GM18507 (cell line): ENCODE results near the gene GGA2.
"Not testable (repeated sequence)": the region's sequence is repeated elsewhere in the genome, so short reads cannot be mapped to it uniquely, and the experiment has no call there.

Source experiments
- DNase-seq: peaks from one replicate; pipeline ENCODE4 v3.0.0; 2011; ENCODE audit warnings: low read depth; ENCODE audit not compliant: insufficient read length; ENCODE audit errors: extremely low spot score
- FAIRE-seq: peaks from 2 replicates; lab custom pipeline; 2011; peaks lifted over from hg19 to GRCh38; lab: Jason Lieb, UNC

Gene GGA2

GRCh38 chr16:23484510-23485256 lies 25.6 kb downstream of the GGA2 start:
- DNase-seq (no peak), FAIRE-seq (no peak)

- not testable (repeated sequence) for DNase-seq, FAIRE-seq
Observed at GRCh38 chr16:23483492-23483891, 26.8 kb downstream of the GGA2 start.

GRCh38 chr16:23482778-23483177 lies 27.5 kb downstream of the GGA2 start:
- peak; percentile 70 for FAIRE-seq
- DNase-seq: peak; percentile 49

- no peak for FAIRE-seq
- DNase-seq: no peak
Observed at GRCh38 chr16:23480257-23480656, 30.0 kb downstream of the GGA2 start.

- DNase-seq: no peak
- FAIRE-seq: no peak
Observed at GRCh38 chr16:23479138-23479537, 31.2 kb downstream of the GGA2 start.

- FAIRE-seq (no peak), DNase-seq (no peak)
Observed at GRCh38 chr16:23478566-23478965, 31.7 kb downstream of the GGA2 start.

GRCh38 chr16:23476289-23476688 lies 34.0 kb downstream of the GGA2 start:
- no peak for FAIRE-seq

GRCh38 chr16:23469814-23470213 lies 40.5 kb downstream of the GGA2 start:
- FAIRE-seq: no peak
- no peak for DNase-seq

More at GRCh38 chr16:23476289-23476688, 34.0 kb downstream of the GGA2 start:
- DNase-seq: no peak

- DNase-seq (no peak), FAIRE-seq (no peak)
Observed at GRCh38 chr16:23466162-23466885, 44.0 kb downstream of the GGA2 start.

GRCh38 chr16:23465179-23465578 lies 45.1 kb downstream of the GGA2 start:
- no peak for FAIRE-seq
- DNase-seq: no peak

- DNase-seq (no peak), FAIRE-seq (no peak)
Observed at GRCh38 chr16:23464196-23464595, 46.1 kb downstream of the GGA2 start.

GRCh38 chr16:23462994-23463393 lies 47.3 kb downstream of the GGA2 start:
- FAIRE-seq: not testable (repeated sequence)

GRCh38 chr16:23453338-23454052 lies 56.8 kb downstream of the GGA2 start:
- FAIRE-seq: no peak

More at GRCh38 chr16:23462994-23463393, 47.3 kb downstream of the GGA2 start:
- not testable (repeated sequence) for DNase-seq

GRCh38 chr16:23452572-23453337 lies 57.5 kb downstream of the GGA2 start, which contains the start of gene COG7:
TSS of gene COG7 (minus strand) at chr16:23453189. CDS start at chr16:23452994, 195 bp downstream.
- DNase-seq (peak; percentile 75), FAIRE-seq (peak; percentile 91)

More at GRCh38 chr16:23453338-23454052, 56.8 kb downstream of the GGA2 start:
- no peak for DNase-seq

- no peak for FAIRE-seq
Observed at GRCh38 chr16:23452221-23452571, 58.1 kb downstream of the GGA2 start.

GRCh38 chr16:23448392-23448791 lies 61.9 kb downstream of the GGA2 start:
- DNase-seq (no peak), FAIRE-seq (no peak)

More at GRCh38 chr16:23452221-23452571, 58.1 kb downstream of the GGA2 start:
- no peak for DNase-seq

GRCh38 chr16:23437542-23437941 lies 72.8 kb downstream of the GGA2 start:
- FAIRE-seq, DNase-seq: not testable (repeated sequence)

- no peak for FAIRE-seq
Observed at GRCh38 chr16:23436951-23437350, 73.3 kb downstream of the GGA2 start.

GRCh38 chr16:23435500-23435899 lies 74.8 kb downstream of the GGA2 start:
- FAIRE-seq (peak; percentile 71), DNase-seq (peak; percentile 43)

More at GRCh38 chr16:23436951-23437350, 73.3 kb downstream of the GGA2 start:
- no peak for DNase-seq
